Measurements from ENCODE around the gene ZNF384.
"Not testable (repeated sequence)": the region's sequence is repeated elsewhere in the genome, so short reads cannot be mapped to it uniquely, and the experiment has no call there.

Gene ZNF384

GRCh38 chr12:6688999-6689882, at the start of gene ZNF384:
ZNF384 (minus strand) TSS chr12:6689375; CDS start chr12:6679520, 9,855 bp downstream.
- DNase-seq (ENCODE audit: low spot score), result peak; percentile 96

DNA sequence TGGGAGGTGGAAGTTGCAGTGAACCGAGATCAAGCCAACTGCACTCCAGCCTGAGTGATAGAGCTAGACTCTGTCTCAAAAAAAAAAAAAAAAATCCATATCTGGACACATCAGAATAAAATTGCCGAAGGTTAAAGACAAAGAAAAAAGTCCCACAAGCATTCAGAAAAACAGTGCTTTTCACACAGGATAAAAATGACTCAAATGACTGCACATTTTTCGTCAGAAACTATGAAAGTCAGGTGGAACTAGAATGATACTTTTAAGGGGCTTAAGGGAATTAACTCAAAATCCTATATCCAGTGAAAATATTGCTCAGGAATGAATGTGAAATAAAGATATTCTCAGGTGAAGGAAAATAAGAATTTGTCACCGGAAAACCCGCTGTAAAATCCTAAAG, 47.6 kb upstream of the ZNF384 start:
- DNase-seq (ENCODE audit: low spot score), result no peak

- DNase-seq (ENCODE audit: low spot score), result peak; percentile 77
Measured at GRCh38 chr12:6735448-6736191, 46.4 kb upstream of the ZNF384 start.

GRCh38 chr12:6734506-6735387, 45.6 kb upstream of the ZNF384 start:
- no peak for DNase-seq (ENCODE audit: low spot score)

GRCh38 chr12:6730169-6730568, 41.0 kb upstream of the ZNF384 start:
- no peak for DNase-seq (ENCODE audit: low spot score)

GRCh38 chr12:6729186-6729585, 40.0 kb upstream of the ZNF384 start:
- DNase-seq (ENCODE audit: low spot score), result no peak

DNA sequence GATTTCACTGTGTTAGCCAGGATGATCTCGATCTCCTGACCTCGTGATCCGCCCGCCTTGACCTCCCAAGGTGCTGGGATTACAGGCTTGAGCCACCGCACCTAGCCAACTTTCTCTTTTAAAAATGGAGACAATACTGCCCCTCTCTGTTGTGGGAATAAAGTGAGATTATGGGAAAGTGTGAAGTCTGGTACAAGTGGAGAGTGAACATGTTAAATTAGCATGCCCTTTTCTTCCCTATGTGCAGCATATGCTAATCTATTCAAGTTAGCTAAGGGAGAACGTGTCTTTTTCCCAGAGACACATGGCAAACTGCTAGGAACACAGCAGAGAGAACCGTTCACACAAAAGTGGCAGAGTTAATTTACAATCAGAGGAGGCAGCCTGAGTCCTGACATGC, 36.2 kb upstream of the ZNF384 start:
- DNase-seq (ENCODE audit: low spot score), result no peak

DNA sequence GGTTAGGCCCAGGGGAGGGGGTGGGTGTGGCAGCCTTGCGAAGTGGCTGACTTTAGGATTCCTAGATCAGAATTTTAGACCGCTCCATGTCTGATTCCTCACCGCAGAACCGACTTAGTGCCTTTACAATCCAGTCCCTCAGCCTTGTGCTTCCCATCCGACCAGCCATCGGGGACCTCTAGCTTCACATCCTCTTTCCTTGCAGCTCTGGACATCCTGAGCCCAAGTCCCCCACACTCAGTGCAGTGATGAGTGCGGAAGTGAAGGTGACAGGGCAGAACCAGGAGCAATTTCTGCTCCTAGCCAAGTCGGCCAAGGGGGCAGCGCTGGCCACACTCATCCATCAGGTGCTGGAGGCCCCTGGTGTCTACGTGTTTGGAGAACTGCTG, 35.2 kb upstream of the ZNF384 start:
- DNase-seq (ENCODE audit: low spot score), result no peak

DNA sequence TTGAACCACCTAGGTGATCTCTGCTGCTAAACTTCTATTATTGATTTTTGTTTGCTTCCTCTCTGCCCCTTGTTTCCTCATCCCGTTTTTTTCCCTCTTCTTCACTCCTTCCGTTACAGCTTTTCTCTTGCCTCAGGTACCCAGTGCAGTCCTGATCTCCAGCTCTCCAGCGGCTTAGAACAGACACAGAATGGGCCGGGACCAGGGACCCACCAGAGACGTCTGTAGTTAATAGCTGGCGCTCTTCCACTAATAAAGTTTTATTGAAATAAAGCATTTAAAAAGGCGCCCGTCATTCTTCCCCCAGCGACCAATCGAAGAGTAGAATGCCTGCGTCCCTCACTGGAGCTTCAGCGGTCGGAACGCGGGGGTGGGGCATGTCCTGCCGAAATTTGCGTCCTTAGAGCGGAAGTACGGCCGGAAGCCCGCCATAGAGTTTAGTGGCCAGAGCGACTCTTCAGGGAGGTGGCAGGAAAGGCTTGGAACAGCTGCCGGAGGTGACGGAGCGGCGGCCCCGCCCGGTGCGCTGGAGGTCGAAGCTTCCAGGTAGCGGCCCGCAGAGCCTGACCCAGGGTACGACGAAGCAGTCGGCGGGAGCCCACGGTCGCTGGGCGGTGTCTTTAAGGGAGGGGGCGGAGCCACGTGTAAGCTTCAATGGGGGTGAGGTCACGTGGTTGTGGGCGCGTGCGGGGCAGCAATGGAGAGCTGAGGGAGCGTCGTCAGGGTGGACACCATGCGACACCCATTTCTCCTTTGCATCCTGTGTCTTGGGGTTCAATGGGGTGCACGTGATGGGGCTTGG, 34.6 kb upstream of the ZNF384 start, which contains the start of gene COPS7A:
COPS7A (plus strand) TSS at position 440 of the 802 bp plus-strand sequence. CDS start 611 bp downstream, outside the sequence.
- DNase-seq (ENCODE audit: low spot score), result peak; percentile 98

DNA sequence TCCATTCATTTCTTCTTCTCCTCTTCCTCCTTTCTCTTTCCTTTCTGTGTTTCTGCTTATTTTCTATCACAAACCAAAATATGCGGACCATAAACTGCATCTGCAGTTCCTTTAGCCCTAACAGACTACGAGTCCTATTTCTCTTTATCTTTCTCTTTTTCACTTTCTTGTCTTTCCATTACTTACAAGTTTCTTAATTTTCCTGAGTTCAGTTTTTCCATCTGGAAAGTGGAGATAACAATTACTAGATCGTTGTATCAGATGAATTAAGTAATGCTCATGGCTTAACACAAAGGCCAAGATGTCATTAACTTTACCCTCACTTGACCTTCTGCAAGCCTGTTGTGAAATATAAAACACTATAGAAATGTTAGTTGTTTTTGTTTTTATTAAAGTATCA, 33.7 kb upstream of the ZNF384 start:
- DNase-seq (ENCODE audit: low spot score), result no peak

DNA sequence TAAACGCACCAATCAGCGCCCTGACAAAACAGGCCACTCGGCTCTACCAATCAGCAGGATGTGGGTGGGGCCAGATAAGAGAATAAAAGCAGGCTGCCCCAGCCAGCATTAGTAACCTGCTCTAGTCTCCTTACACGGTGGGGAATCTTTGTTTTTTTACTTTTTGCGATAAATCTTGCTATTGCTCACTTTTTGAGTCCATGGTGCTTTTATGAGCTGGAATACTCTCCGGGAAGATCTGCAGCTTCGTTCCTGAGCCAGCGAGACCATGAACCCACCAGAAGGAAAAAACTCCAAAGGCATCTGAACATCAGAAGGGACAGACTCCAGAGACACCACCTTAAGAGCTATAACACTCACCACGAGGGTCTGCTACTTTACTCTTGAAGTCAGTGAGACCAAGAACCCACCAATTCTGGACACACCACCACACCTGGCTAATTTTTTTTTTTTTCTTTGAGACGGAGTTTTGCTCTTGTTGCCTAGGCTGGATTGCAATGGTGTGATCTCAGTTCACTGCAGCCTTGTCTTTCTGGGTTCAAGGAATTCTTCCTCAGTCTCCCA, 27.8 kb upstream of the ZNF384 start:
- no peak for DNase-seq (ENCODE audit: low spot score)

- DNase-seq (ENCODE audit: low spot score), result not testable (repeated sequence)
Measured at GRCh38 chr12:6716031-6716873, 27.1 kb upstream of the ZNF384 start.

DNA sequence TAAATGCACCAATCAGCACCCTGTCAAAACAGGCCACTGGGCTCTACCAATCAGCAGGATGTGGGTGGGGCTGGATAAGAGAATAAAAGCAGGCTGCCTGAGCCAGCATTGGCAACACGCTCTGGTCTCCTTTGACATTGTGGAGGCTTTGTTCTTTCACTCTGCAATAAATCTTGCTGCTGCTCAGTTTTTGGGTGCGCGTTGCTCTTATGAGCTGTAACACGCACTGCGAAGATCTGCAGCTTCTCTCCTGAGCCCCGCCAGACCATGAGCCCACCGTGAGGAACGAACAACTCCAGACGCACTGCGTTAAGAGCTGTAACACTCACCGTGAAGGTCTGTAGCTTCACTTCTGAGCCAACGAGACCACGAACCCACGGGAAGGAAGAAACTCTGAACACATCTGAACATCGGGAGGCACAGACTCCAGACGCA, 19.8 kb upstream of the ZNF384 start:
- DNase-seq (ENCODE audit: low spot score), result no peak

GRCh38 chr12:6708351-6708750, 19.2 kb upstream of the ZNF384 start:
- not testable (repeated sequence) for DNase-seq (ENCODE audit: low spot score)

GRCh38 chr12:6703631-6704030, 14.5 kb upstream of the ZNF384 start:
- peak; percentile 59 for DNase-seq (ENCODE audit: low spot score)

DNA sequence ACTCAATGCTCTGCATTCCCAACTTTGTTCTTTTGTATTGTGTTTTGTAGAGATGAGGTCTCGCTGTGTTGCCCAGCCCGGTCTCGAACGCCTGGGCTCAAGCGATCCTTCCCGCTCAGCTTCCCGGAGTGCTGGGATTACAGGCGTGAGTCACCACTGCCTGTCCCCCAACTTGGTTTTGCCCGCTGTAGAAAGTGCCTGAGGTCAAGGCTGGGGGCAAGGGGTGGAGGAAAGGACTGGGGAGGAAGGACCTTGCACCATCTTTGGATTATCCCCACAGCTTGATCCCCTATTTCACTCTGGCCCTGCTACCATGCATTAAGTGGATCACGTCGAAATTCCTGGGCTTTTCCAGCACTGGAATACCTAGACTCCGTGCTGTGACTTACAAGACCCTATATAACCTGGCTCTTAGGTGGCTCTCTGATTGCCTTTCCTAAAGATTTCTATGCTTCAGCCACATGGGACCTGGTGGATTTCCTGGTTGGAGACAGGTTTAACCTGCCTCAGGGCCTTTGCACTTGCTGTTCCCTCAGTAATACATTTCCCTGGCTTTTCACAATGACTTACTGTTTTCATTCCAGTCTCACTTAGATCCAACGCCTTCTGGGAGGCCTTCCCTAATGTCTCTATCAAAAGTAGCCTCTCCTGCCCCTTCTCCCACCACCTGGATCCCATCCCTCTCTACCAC, 12.0 kb upstream of the ZNF384 start:
- no peak for DNase-seq (ENCODE audit: low spot score)

DNA sequence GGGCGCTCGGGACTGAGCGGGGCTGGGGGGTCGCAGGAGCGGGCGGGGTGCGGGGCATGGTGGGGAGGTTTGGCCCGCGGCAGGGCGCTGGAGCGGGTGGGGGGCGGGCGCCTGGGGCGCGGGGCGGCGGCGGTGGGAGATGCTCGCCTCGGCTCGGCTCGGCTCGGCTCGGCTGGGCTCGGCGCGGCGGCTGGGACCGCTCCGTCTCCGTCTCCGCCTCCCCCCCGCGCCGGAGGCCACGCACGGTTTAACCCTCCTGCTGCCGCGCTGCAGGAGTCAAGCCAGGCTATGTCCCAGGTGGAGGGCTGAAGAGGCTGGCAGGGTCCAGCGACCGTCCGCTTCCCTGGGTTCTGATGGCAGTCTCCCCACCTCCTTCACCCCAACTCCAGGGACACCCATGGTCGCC, 11.5 kb upstream of the ZNF384 start, which contains the start of gene PIANP:
PIANP (minus strand) TSS at position 170 of the 406 bp plus-strand sequence. CDS start 2,754 bp downstream, outside the sequence.
- DNase-seq (ENCODE audit: low spot score), result peak; percentile 82

- DNase-seq (ENCODE audit: low spot score), result peak; percentile 85
Measured at GRCh38 chr12:6699989-6700645, 10.9 kb upstream of the ZNF384 start.

All from iPS-NIHi11 (cell line).